Keratinocyte (primary cell): ENCODE data around the gene CHMP4B. TPM values are rescaled to one million over a fixed set of nuclear protein-coding genes. Genes with fewer than 3 reads are reported as not detected.

ENCODE experiments used
- DNase-seq: peaks from one replicate; pipeline ENCODE4 v3.0.0-alpha.2; 2011; ENCODE audit warnings: low read depth, missing footprints, low spot score
- FAIRE-seq: peaks from 2 replicates; lab custom pipeline; 2011; peaks lifted over from hg19 to GRCh38; lab: Jason Lieb, UNC
- H2AFZ ChIP-seq: 2 replicates; pipeline ENCODE4 v1.6.0; 2012; ENCODE audit warnings: low read length, control low read depth, inconsistent platforms; ENCODE audit not compliant: control insufficient read depth
- H3K27ac ChIP-seq: 2 replicates; pipeline ENCODE4 v1.5.1; 2011; ENCODE audit warnings: low read length; ENCODE audit not compliant: control insufficient read depth, insufficient read depth
- H3K27me3 ChIP-seq: 3 replicates; pipeline ENCODE4 v1.6.0; 2011; ENCODE audit warnings: low read length; ENCODE audit not compliant: control insufficient read depth, insufficient read depth; ENCODE audit errors: extremely low read depth
- H3K36me3 ChIP-seq, 2 experiments: 2 replicates in 1 of 2; 3 replicates in 1 of 2; pipeline ENCODE4 v1.5.1; 2011; ENCODE audit warnings: low read length in 2 of 2, mild to moderate bottlenecking in 1 of 2; ENCODE audit not compliant: control insufficient read depth in 2 of 2, insufficient read depth in 2 of 2; ENCODE audit errors: extremely low read depth in 1 of 2
- H3K4me1 ChIP-seq: 3 replicates; pipeline ENCODE4 v1.5.1; 2011; ENCODE audit warnings: low read length; ENCODE audit not compliant: control insufficient read depth, insufficient read depth; ENCODE audit errors: extremely low read depth
- H3K4me2 ChIP-seq: 3 replicates; pipeline ENCODE4 v1.6.0; 2011; ENCODE audit warnings: low read depth, low read length; ENCODE audit not compliant: control insufficient read depth, insufficient read depth; ENCODE audit errors: extremely low read depth
- H3K4me3 ChIP-seq, 3 experiments: fragments of 200-600 bp in 1 of 3; sonication (generic) in 1 of 3; 2 replicates in 2 of 3; 3 replicates in 1 of 3; pipeline ENCODE4 v1.5.1; 2011 to 2016; ENCODE audit warnings: low read length in 3 of 3, mild to moderate bottlenecking in 3 of 3, control low read depth in 2 of 3, inconsistent platforms in 1 of 3, low read depth in 1 of 3, mixed read lengths in 1 of 3, mixed run types in 1 of 3, moderate library complexity in 1 of 3; ENCODE audit not compliant: control insufficient read depth in 2 of 3, insufficient read depth in 2 of 3; ENCODE audit errors: extremely low read depth in 1 of 3
- H3K79me2 ChIP-seq: 2 replicates; pipeline ENCODE4 v1.6.0; 2012; ENCODE audit warnings: low read length; ENCODE audit not compliant: control insufficient read depth, insufficient read depth
- H3K9ac ChIP-seq: 3 replicates; pipeline ENCODE4 v1.6.0; 2011; ENCODE audit warnings: low read length; ENCODE audit not compliant: control insufficient read depth, insufficient read depth; ENCODE audit errors: extremely low read depth
- H3K9me1 ChIP-seq: 3 replicates; pipeline ENCODE4 v1.6.0; 2011; ENCODE audit warnings: low read length; ENCODE audit not compliant: control insufficient read depth, insufficient read depth; ENCODE audit errors: extremely low read depth
- H3K9me3 ChIP-seq: 2 replicates; pipeline ENCODE4 v1.5.1; 2012; ENCODE audit warnings: low read depth, low read length; ENCODE audit not compliant: control insufficient read depth
- H4K20me1 ChIP-seq: 3 replicates; pipeline ENCODE4 v1.6.0; 2011; ENCODE audit warnings: low read length; ENCODE audit not compliant: control insufficient read depth, insufficient read depth; ENCODE audit errors: extremely low read depth
- EZH2 ChIP-seq: IDR thresholded peaks from one replicate; pipeline ENCODE4 v1.6.1; 2012; ENCODE audit warnings: inconsistent platforms, mild to moderate bottlenecking, low read length, moderate library complexity
- dilution Hi-C: fragments of 300-500 bp; cut with MboI; formaldehyde crosslinking; loops from one replicate; pipeline ENCODE4 v1.7.0; 2020; ENCODE audit warnings: low sequenced_read_pairs; ENCODE audit not compliant: extremely low pct_ligation_motif_present
- polyA plus RNA-seq, 5 experiments: library from polyadenylated mRNA; depleted of rRNA in 3 of 5; stranded (reverse) in 3 of 5; stranded (forward) in 1 of 5; unstranded in 1 of 5; fragments of >200 nt; gene quantifications; 1 replicate in 1 of 5; 2 replicates in 3 of 5; 3 replicates in 1 of 5; pipeline versions ENCODE4 v1.2.1 to v1.2.3, GENCODE V29; 2011 to 2012; ENCODE audit warnings: missing spikeins in 2 of 5, low read depth in 1 of 5, low replicate concordance in 1 of 5
- TF ChIP-seq, protein P1 (sequence below), 3 experiments: IDR thresholded peaks in 1 of 3; conservative IDR thresholded peaks in 1 of 3; optimal IDR thresholded peaks in 1 of 3; 2 replicates in 2 of 3; 3 replicates in 1 of 3; pipeline versions ENCODE3 to v1.5.1; 2011; ENCODE audit warnings: low read length in 3 of 3, mild to moderate bottlenecking in 3 of 3, moderate library complexity in 2 of 3, control low read depth in 1 of 3, inconsistent platforms in 1 of 3; ENCODE audit not compliant: insufficient read depth in 2 of 3; ENCODE audit errors: extremely low read depth in 1 of 3

Gene CHMP4B
- polyA plus RNA-seq, 1 donor (not counting 4 experiments of a cell fraction or from before 2014, with no cell fraction given) = 72.2 TPM

DNA sequence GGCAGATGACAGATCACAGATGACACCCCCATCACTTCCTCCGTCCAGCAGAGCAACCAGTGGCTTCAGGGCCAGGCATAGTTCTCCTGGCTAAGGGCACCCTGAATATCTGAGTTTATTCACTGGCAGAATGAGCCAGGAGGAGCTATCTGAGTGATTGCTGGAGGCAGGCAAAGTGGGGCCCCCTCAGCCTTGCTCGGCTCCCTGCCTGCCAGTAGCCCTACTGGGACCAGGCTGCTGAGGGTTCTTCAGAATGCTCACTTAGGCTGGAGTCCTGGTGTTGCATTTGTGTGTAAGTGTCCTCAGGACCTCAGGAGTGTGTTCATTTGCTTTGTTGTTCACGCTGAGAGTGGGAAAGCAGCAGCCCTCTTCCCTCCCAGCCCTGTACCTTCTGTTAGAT, 31.2 kb downstream of the CHMP4B start:
- FAIRE-seq (no peak), DNase-seq (no peak)
- dilution Hi-C loops = no loop called here
- peaks cover 22% of the 10 kb centered on the region for H4K20me1 ChIP-seq
- H3K27me3 ChIP-seq = no peaks in the 10 kb centered on the region
- H3K4me3 ChIP-seq = no peak overlapping the region
- no peak overlapping the region for H3K4me2 ChIP-seq
- no peaks in the 10 kb centered on the region for H3K9me3 ChIP-seq
- peaks cover 35% of the 10 kb centered on the region for H3K4me1 ChIP-seq
- peaks cover 91% of the 10 kb centered on the region for H3K79me2 ChIP-seq
- no peak overlapping the region for H3K27ac ChIP-seq
- no peak overlapping the region for H2AFZ ChIP-seq
- H3K9ac ChIP-seq = no peak overlapping the region
- H3K36me3 ChIP-seq = peaks cover 0 to 5% of the 10 kb centered on the region in 2 experiments
- TF ChIP-seq EZH2 = no peak
- TF ChIP-seq, protein P1, sequence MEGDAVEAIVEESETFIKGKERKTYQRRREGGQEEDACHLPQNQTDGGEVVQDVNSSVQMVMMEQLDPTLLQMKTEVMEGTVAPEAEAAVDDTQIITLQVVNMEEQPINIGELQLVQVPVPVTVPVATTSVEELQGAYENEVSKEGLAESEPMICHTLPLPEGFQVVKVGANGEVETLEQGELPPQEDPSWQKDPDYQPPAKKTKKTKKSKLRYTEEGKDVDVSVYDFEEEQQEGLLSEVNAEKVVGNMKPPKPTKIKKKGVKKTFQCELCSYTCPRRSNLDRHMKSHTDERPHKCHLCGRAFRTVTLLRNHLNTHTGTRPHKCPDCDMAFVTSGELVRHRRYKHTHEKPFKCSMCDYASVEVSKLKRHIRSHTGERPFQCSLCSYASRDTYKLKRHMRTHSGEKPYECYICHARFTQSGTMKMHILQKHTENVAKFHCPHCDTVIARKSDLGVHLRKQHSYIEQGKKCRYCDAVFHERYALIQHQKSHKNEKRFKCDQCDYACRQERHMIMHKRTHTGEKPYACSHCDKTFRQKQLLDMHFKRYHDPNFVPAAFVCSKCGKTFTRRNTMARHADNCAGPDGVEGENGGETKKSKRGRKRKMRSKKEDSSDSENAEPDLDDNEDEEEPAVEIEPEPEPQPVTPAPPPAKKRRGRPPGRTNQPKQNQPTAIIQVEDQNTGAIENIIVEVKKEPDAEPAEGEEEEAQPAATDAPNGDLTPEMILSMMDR (optimal IDR thresholded peaks at IDR 0.05 in 1 of 3, IDR thresholded peaks at IDR 0.05 in 1 of 3, conservative IDR thresholded peaks at IDR 0.05 in 1 of 3; ENCODE audit: extremely low read depth in 1 of 3, insufficient read depth in 2 of 3, low read length in 3 of 3) = no peak
- peaks cover 7% of the 10 kb centered on the region for H3K9me1 ChIP-seq

DNA sequence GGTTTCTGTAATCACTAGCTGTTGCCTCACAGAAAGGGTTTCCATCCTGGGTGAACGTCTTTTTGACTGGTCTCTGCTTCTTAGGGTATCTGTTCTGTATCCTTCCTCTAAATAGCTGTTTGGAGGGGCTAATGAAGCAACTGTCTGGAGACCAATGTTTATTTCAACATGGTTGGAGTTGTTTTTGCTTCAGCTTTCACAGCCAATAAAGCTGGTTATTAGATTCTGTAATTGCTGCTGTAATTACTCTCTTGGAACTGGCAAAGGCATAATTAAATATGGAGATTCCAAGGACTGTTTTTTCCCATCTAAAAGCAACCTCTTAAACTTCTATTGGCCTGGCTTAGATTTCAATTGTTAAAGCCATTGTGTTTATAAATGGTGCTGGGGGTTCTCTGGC, 31.9 kb downstream of the CHMP4B start:
- H3K4me3 ChIP-seq = no peak overlapping the region
- no peak for FAIRE-seq
- no peak overlapping the region for H3K9ac ChIP-seq
- H3K79me2 ChIP-seq = peaks cover 93% of the 10 kb centered on the region
- peaks cover 28% of the 10 kb centered on the region for H3K4me1 ChIP-seq
- H3K27me3 ChIP-seq = no peaks in the 10 kb centered on the region
- peaks cover 10% of the 10 kb centered on the region for H3K9me1 ChIP-seq
- peaks cover 26% of the 10 kb centered on the region for H4K20me1 ChIP-seq
- TF ChIP-seq EZH2 = no peak
- TF ChIP-seq, protein P1 (optimal IDR thresholded peaks at IDR 0.05 in 1 of 3, IDR thresholded peaks at IDR 0.05 in 1 of 3, conservative IDR thresholded peaks at IDR 0.05 in 1 of 3; ENCODE audit: extremely low read depth in 1 of 3, insufficient read depth in 2 of 3, low read length in 3 of 3) = no peak
- H3K36me3 ChIP-seq = peaks cover 0 to 5% of the 10 kb centered on the region in 2 experiments
- no peak overlapping the region for H3K27ac ChIP-seq
- H3K4me2 ChIP-seq = no peak overlapping the region
- dilution Hi-C loops = no loop called here
- no peaks in the 10 kb centered on the region for H3K9me3 ChIP-seq
- no peak for DNase-seq
- no peak overlapping the region for H2AFZ ChIP-seq
